A549 (cell line): Measurements from ENCODE around the gene DDX54. TPM values are rescaled to one million over a fixed set of nuclear protein-coding genes. Genes with fewer than 3 reads are reported as not detected.

Experiments used
- ATAC-seq, 2 experiments: fragments of 200-7000 bp in 1 of 2; fragments of >200 bp in 1 of 2; cut with Nextera tagmentation in 1 of 2; cut with Tn5 transposase in 1 of 2; 3 replicates each; pipeline versions ENCODE4 v1.8.0 to v1.9.1; 2018 to 2020; ENCODE audit warnings: mild to moderate bottlenecking in 1 of 2, moderate library complexity in 1 of 2
- CTCF ChIA-PET: fragments of 300-600 bp; sonication (Branson Sonifier 250); formaldehyde crosslinking; extraction: SDS; loops from one replicate; lab custom pipeline; 2021; ENCODE audit warnings: antibody characterized with exemption, inconsistent platforms; lab: Yijun Ruan, JAX
- POLR2A ChIA-PET: fragments of 350-600 bp; formaldehyde crosslinking; extraction: SDS; loops from one replicate; lab custom pipeline; 2021; ENCODE audit warnings: antibody characterized with exemption, inconsistent platforms; lab: Yijun Ruan, JAX
- DNase-seq, 2 experiments: peaks; one replicate each; pipeline versions ENCODE4 v3.0.0 to v3.0.0-alpha.2; 2011 to 2016; ENCODE audit warnings: low read depth in 1 of 2, low spot score in 1 of 2
- FAIRE-seq: peaks from 2 replicates; lab custom pipeline; 2011; peaks lifted over from hg19 to GRCh38; lab: Jason Lieb, UNC
- H3K27ac ChIP-seq, 2 experiments: fragments of >200 bp; sonication (Bioruptor Twin); formaldehyde crosslinking; 3 replicates each; pipeline ENCODE4 v1.5.1; 2016 to 2017
- H3K4me1 ChIP-seq: fragments of >200 bp; sonication (Bioruptor Twin); formaldehyde crosslinking; 3 replicates; pipeline ENCODE4 v1.6.1; 2016
- H3K4me2 ChIP-seq: fragments of >200 bp; sonication (Bioruptor Twin); formaldehyde crosslinking; 3 replicates; pipeline ENCODE4 v1.6.1; 2016
- H3K4me3 ChIP-seq: fragments of >200 bp; sonication (Bioruptor Twin); formaldehyde crosslinking; 3 replicates; pipeline ENCODE4 v1.5.1; 2016
- H3K9me3 ChIP-seq: fragments of >200 bp; sonication (Bioruptor Twin); formaldehyde crosslinking; 3 replicates; pipeline ENCODE4 v1.6.1; 2016
- ATOH8 ChIP-seq: fragments of 250-450 bp; sonication (Bioruptor Pico); IDR thresholded peaks from 2 replicates; pipeline ENCODE4 v1.5.0; 2020; ENCODE audit warnings: low read depth, mild to moderate bottlenecking, moderate library complexity
- CBX2 ChIP-seq: fragments of 200-600 bp; sonication (generic); IDR thresholded peaks from 2 replicates; pipeline ENCODE4 v1.6.1; 2016; ENCODE audit warnings: low read depth, mild to moderate bottlenecking, borderline replicate concordance
- CEBPB ChIP-seq, 2 experiments: fragments of >200 bp in 1 of 2; sonication (Bioruptor Twin) in 1 of 2; formaldehyde crosslinking in 1 of 2; IDR thresholded peaks; 2 replicates each; pipeline ENCODE4 v1.6.1; 2012 to 2016
- CHD4 ChIP-seq: fragments of 200-600 bp; sonication (generic); IDR thresholded peaks from 2 replicates; pipeline ENCODE4 v1.6.1; 2016; ENCODE audit warnings: antibody characterized with exemption, mild to moderate bottlenecking, borderline replicate concordance
- CTCF ChIP-seq: fragments of >200 bp; sonication (Bioruptor Twin); formaldehyde crosslinking; IDR thresholded peaks from 3 replicates; pipeline ENCODE4 v1.5.1; 2016
- EP300 ChIP-seq, 2 experiments: fragments of >200 bp; sonication (Bioruptor Twin); formaldehyde crosslinking; IDR thresholded peaks; 2 replicates in 1 of 2; 3 replicates in 1 of 2; pipeline ENCODE4 v1.6.1; 2016 to 2017
- FOSL2 ChIP-seq, 2 experiments: fragments of 450-650 bp in 1 of 2; fragments of >200 bp in 1 of 2; sonication (Bioruptor Twin) in 1 of 2; formaldehyde crosslinking; IDR thresholded peaks; 2 replicates each; pipeline versions ENCODE4 v1.5.0 to v1.6.1; 2016 to 2020; ENCODE audit warnings: mild to moderate bottlenecking in 1 of 2, moderate library complexity in 1 of 2
- HDAC2 ChIP-seq: fragments of 200-600 bp; sonication (generic); IDR thresholded peaks from 2 replicates; pipeline ENCODE4 v1.6.1; 2016
- MAFK ChIP-seq: fragments of 450-650 bp; IDR thresholded peaks from 2 replicates; pipeline ENCODE4 v1.6.1; 2014; ENCODE audit not compliant: partially characterized antibody
- MAX ChIP-seq: IDR thresholded peaks from 2 replicates; pipeline ENCODE4 v1.6.1; 2012
- MYC ChIP-seq: IDR thresholded peaks from 2 replicates; pipeline ENCODE4 v1.6.1; 2012; ENCODE audit warnings: mild to moderate bottlenecking, inconsistent platforms, low read length, improper control_type of control experiment, borderline replicate concordance
- NPAS2 ChIP-seq: fragments of 250-450 bp; sonication (Bioruptor Pico); IDR thresholded peaks from 2 replicates; pipeline ENCODE4 v1.8.0; 2022; ENCODE audit warnings: mild to moderate bottlenecking, moderate library complexity, borderline replicate concordance
- PBX3 ChIP-seq: IDR thresholded peaks from 2 replicates; pipeline ENCODE4 v1.6.1; 2012
- POLR2AphosphoS2 ChIP-seq: conservative IDR thresholded peaks from 2 replicates; pipeline ENCODE4 v1.6.1; 2012; ENCODE audit warnings: low read length, improper control_type of control experiment, inconsistent platforms
- RCOR1 ChIP-seq: fragments of 150-350 bp; IDR thresholded peaks from 2 replicates; pipeline ENCODE4 v1.6.1; 2014; ENCODE audit warnings: antibody characterized with exemption, low read length, low read depth
- SMC3 ChIP-seq: fragments of >200 bp; sonication (Bioruptor Twin); formaldehyde crosslinking; IDR thresholded peaks from 3 replicates; pipeline ENCODE4 v1.6.1; 2018; ENCODE audit warnings: inconsistent platforms
- ZSCAN20 ChIP-seq: fragments of 250-450 bp; sonication (Bioruptor Pico); IDR thresholded peaks from 2 replicates; pipeline ENCODE4 v1.8.0; 2022; ENCODE audit warnings: mild to moderate bottlenecking, moderate library complexity
- WGBS: methylation state at CpG from one replicate; pipeline ENCODE4 v1.1.6; 2017; ENCODE audit errors: missing lambda C conversion rate; 5-methylcytosine and 5-hydroxymethylcytosine counted together
- polyA plus RNA-seq, 4 experiments: library from polyadenylated mRNA; depleted of rRNA in 3 of 4; stranded (reverse); fragments of >200 nt; fragmentation: RNase III in 1 of 4; extraction: RNeasy Plus Mini Kit Qiagen cat#74134 plus additional on column Dnase treatment in 1 of 4; gene quantifications; 2 replicates in 3 of 4; 3 replicates in 1 of 4; pipeline ENCODE4 v1.2.3, GENCODE V29; 2011 to 2017

Gene DDX54
- polyA plus RNA-seq, 2 of the 4 experiments (the other 2 are of a cell fraction): 62.4 to 64.5 TPM

- Histone ChIP-seq H3K4me3 (peak within 1 kb of the TSS; percentile 53), H3K4me2 (peak within 1 kb of the TSS; percentile 94), H3K4me1 (peaks cover 18% of the 10 kb centered on the region), H3K27ac (peak within 1 kb of the TSS; percentile 51 to 69; a peak in 4 of 6 replicates), H3K9me3 (no peaks in the 10 kb centered on the region)
- ChIA-PET CTCF (interaction anchor here (0.7 to 7.0 kb wide), 18 partner anchors 10 to 143 kb away, joined by 3 to 55 read pairs (median 6); partner anchors contain the start of gene CFAP73), POLR2A (no interaction called here)
- FAIRE-seq (no peak), DNase-seq (peak; percentile 86 to 87), ATAC-seq (peak; percentile 79 to 90)
- WGBS: 7% methylated on average over 23 of the region's 68 CpGs
- TF ChIP-seq MAX (0 out of 2 replicates have a peak, but pooled peaks have one; percentile 20), CTCF (peak; percentile 76), SMC3 (peak; percentile 37; the same call in 2 of the 3 replicates), ATOH8 (CRISPR knock-in tag) (no peak)
Measured at GRCh38 chr12:113135178-113136127, 49.8 kb downstream of the DDX54 start, which contains the start of gene RASAL1. RASAL1 (minus strand) TSS chr12:113135761; CDS start chr12:113135462, 299 bp downstream.

- ChIA-PET CTCF (interaction anchor here (1.0 to 7.0 kb wide), 15 partner anchors 11 to 142 kb away, joined by 3 to 35 read pairs (median 5); no protein-coding TSS in a partner anchor), POLR2A (no interaction called here)
- Histone ChIP-seq H3K4me1 (peaks cover 18% of the 10 kb centered on the region), H3K27ac (no peak overlapping the region), H3K9me3 (no peaks in the 10 kb centered on the region)
- 47% methylated on average over 6 of the region's 6 CpGs for WGBS
- ATAC-seq (no peak), DNase-seq (no peak), FAIRE-seq (no peak)
- TF ChIP-seq MAFK: peak; percentile 93
- TF ChIP-seq FOSL2 (IDR thresholded peaks at IDR 0.05): no peak
- no peak for TF ChIP-seq FOSL2 (CRISPR knock-in tag; IDR thresholded peaks at IDR 0.05)
- TF ChIP-seq, all 56 proteins: peak for 1
- no peak overlapping the region for H3K4me3 ChIP-seq
- H3K4me2 ChIP-seq: peak overlapping the region; percentile 94
Measured at GRCh38 chr12:113134521-113134951, 50.7 kb downstream of the DDX54 start.

- DNase-seq (no peak), ATAC-seq (no peak), FAIRE-seq (no peak)
- H3K4me1 ChIP-seq: peaks cover 18% of the 10 kb centered on the region
- H3K27ac ChIP-seq: no peak overlapping the region
- TF ChIP-seq MYC (no peak), CTCF (no peak), CBX2 (no peak)
- CTCF ChIA-PET: interaction anchor here (1.0 to 7.0 kb wide), 13 partner anchors 11 to 141 kb away, joined by 3 to 35 read pairs (median 6); no protein-coding TSS in a partner anchor
- no peaks in the 10 kb centered on the region for H3K9me3 ChIP-seq
- POLR2A ChIA-PET: no interaction called here
- H3K4me3 ChIP-seq: no peak overlapping the region
- no peak overlapping the region for H3K4me2 ChIP-seq
- 50% methylated on average over 2 of the region's 2 CpGs for WGBS
Measured at GRCh38 chr12:113134071-113134470, 51.2 kb downstream of the DDX54 start.

GRCh38 chr12:113133666-113134065 is 51.6 kb downstream of the DDX54 start:
- 44% methylated on average over 2 of the region's 3 CpGs for WGBS
- Histone ChIP-seq H3K4me3 (no peak overlapping the region), H3K9me3 (no peaks in the 10 kb centered on the region), H3K27ac (no peak overlapping the region), H3K4me2 (no peak overlapping the region), H3K4me1 (peaks cover 18% of the 10 kb centered on the region)
- FAIRE-seq (no peak), DNase-seq (no peak), ATAC-seq (no peak)
- ChIA-PET POLR2A (no interaction called here), CTCF (interaction anchor here (1.2 to 7.0 kb wide), 11 partner anchors 10 to 141 kb away, joined by 3 to 35 read pairs (median 7); no protein-coding TSS in a partner anchor)
- TF ChIP-seq HDAC2 (no peak), CHD4 (no peak), CBX2 (no peak), CEBPB (IDR thresholded peaks at IDR 0.05) (no peak), POLR2AphosphoS2 (no peak), NPAS2 (CRISPR knock-in tag) (no peak), ZSCAN20 (no peak), MYC (no peak), PBX3 (no peak), EP300 (IDR thresholded peaks at IDR 0.05) (no peak), RCOR1 (no peak)
